HepG2 (cell line): Measurements from ENCODE around the gene MEMO1. TPM values are rescaled to one million over a fixed set of nuclear protein-coding genes. Genes with fewer than 3 reads are reported as not detected.
A peak's percentile ranks its signal among the peaks of the same experiment; 100 is the strongest.

Experiments used
- ATAC-seq: fragments of 200-7000 bp; cut with Tn5 transposase; 3 replicates; pipeline ENCODE4 v1.9.1; 2020; ENCODE audit warnings: mild to moderate bottlenecking, moderate library complexity
- BruUV-seq: library from RNA; stranded (reverse); fragments of 400-500 nt; replicated peaks from 2 replicates; lab custom pipeline; 2021; lab: Mats Ljungman, UMichigan
- CTCF ChIA-PET: fragments of 300-600 bp; formaldehyde crosslinking; extraction: SDS; loops from one replicate; lab custom pipeline; 2021; ENCODE audit warnings: low total read pairs, inconsistent platforms, low intra/inter-chr PET ratio; lab: Yijun Ruan, JAX
- POLR2A ChIA-PET: fragments of 350-600 bp; sonication (Branson Sonifier 250); formaldehyde crosslinking; loops from one replicate; lab custom pipeline; 2020; ENCODE audit warnings: antibody characterized with exemption, inconsistent platforms; lab: Yijun Ruan, JAX
- DNase-seq: peaks from one replicate; pipeline ENCODE4 v3.0.0-alpha.2; 2015; ENCODE audit warnings: low spot score
- FAIRE-seq: peaks from 3 replicates; lab custom pipeline; 2011; peaks lifted over from hg19 to GRCh38; lab: Jason Lieb, UNC
- H2AFZ ChIP-seq: one replicate; pipeline ENCODE4 v1.6.1; 2011; ENCODE audit warnings: low read length, inconsistent platforms
- H3K27ac ChIP-seq: fragments of 300-600 bp; 3 replicates; pipeline ENCODE4 v1.8.0; 2011; ENCODE audit warnings: mixed run types, mild to moderate bottlenecking, mixed read lengths, low read length, inconsistent platforms; ENCODE audit not compliant: insufficient read depth; ENCODE audit errors: extremely low read length
- H3K27me3 ChIP-seq, 2 experiments: fragments of 200-600 bp in 1 of 2; 2 replicates in 1 of 2; 3 replicates in 1 of 2; pipeline versions ENCODE4 v1.6.0 to v1.8.0; 2011; ENCODE audit warnings: low read length in 2 of 2, mild to moderate bottlenecking in 2 of 2, moderate library complexity in 2 of 2, inconsistent platforms in 1 of 2; ENCODE audit not compliant: insufficient read depth in 2 of 2, control insufficient read depth in 1 of 2
- H3K36me3 ChIP-seq, 2 experiments: fragments of 200-600 bp in 1 of 2; replicated peaks in 1 of 2; 2 replicates in 1 of 2; 3 replicates in 1 of 2; pipeline versions ENCODE4 v1.5.1 to v1.8.0; 2011; ENCODE audit warnings: low read length in 2 of 2, inconsistent platforms in 1 of 2; ENCODE audit not compliant: insufficient read depth in 2 of 2, control insufficient read depth in 1 of 2
- H3K4me1 ChIP-seq: 2 replicates; pipeline ENCODE4 v1.5.1; 2012; ENCODE audit warnings: low read length, inconsistent platforms; ENCODE audit not compliant: insufficient read depth
- H3K4me2 ChIP-seq: 2 replicates; pipeline ENCODE4 v1.6.0; 2011; ENCODE audit warnings: low read depth, low read length, inconsistent platforms
- H3K4me3 ChIP-seq, 3 experiments: fragments of 200-600 bp in 1 of 3; sonication (generic), shearing (Covaris generic) in 1 of 3; replicated peaks in 1 of 3; 2 replicates each; pipeline ENCODE4 v1.5.1; 2011 to 2016; ENCODE audit warnings: low read length in 3 of 3, inconsistent platforms in 2 of 3, low read depth in 2 of 3, mild to moderate bottlenecking in 2 of 3, control low read depth in 1 of 3, mixed read lengths in 1 of 3; ENCODE audit not compliant: insufficient read depth in 1 of 3
- H3K79me2 ChIP-seq: one replicate; pipeline ENCODE4 v1.6.1; 2011; ENCODE audit warnings: low read length, inconsistent platforms; ENCODE audit not compliant: insufficient read depth
- H3K9ac ChIP-seq: 2 replicates; pipeline ENCODE4 v1.6.0; 2011; ENCODE audit warnings: mild to moderate bottlenecking, low read depth, low read length, inconsistent platforms; ENCODE audit not compliant: insufficient read depth
- H3K9me3 ChIP-seq: 2 replicates; pipeline ENCODE4 v1.5.1; 2012; ENCODE audit warnings: mild to moderate bottlenecking, low read length
- H4K20me1 ChIP-seq: 2 replicates; pipeline ENCODE4 v1.6.0; 2011; ENCODE audit warnings: inconsistent platforms, mild to moderate bottlenecking, low read length, moderate library complexity; ENCODE audit not compliant: insufficient read depth
- ARID4A ChIP-seq: sonication (generic); formaldehyde crosslinking; IDR thresholded peaks from 2 replicates; pipeline ENCODE4 v1.5.0; 2020; ENCODE audit warnings: mild to moderate bottlenecking, missing genetic modification reagents, borderline replicate concordance
- CSRNP1 ChIP-seq: sonication (generic); formaldehyde crosslinking; IDR thresholded peaks from 2 replicates; pipeline ENCODE4 v1.8.1; 2023; ENCODE audit warnings: mild to moderate bottlenecking, missing genetic modification reagents
- REPIN1 ChIP-seq: sonication (generic); formaldehyde crosslinking; IDR thresholded peaks from 2 replicates; pipeline ENCODE4 v1.8.0; 2022; ENCODE audit warnings: missing genetic modification reagents, low read depth, mild to moderate bottlenecking, borderline replicate concordance
- SIN3A ChIP-seq: IDR thresholded peaks from 2 replicates; pipeline ENCODE4 v1.6.1; 2011; ENCODE audit warnings: low read depth, mild to moderate bottlenecking, control low read depth, low read length, borderline replicate concordance
- SNAPC2 ChIP-seq: sonication (generic); formaldehyde crosslinking; IDR thresholded peaks from 2 replicates; pipeline ENCODE4 v1.8.1; 2022; ENCODE audit warnings: mild to moderate bottlenecking, missing genetic modification reagents
- TARDBP ChIP-seq: sonication (generic); formaldehyde crosslinking; IDR thresholded peaks from 2 replicates; pipeline ENCODE4 v1.8.0; 2022; ENCODE audit warnings: mild to moderate bottlenecking, missing genetic modification reagents
- TEAD3 ChIP-seq: optimal IDR thresholded peaks from 2 replicates; pipeline ENCODE3; 2016; ENCODE audit warnings: borderline replicate concordance
- TGIF2 ChIP-seq: IDR thresholded peaks from 2 replicates; pipeline ENCODE4 v1.6.1; 2016; ENCODE audit warnings: control low read depth, missing compliant biosample characterization
- ZBTB7B ChIP-seq: sonication (generic); formaldehyde crosslinking; IDR thresholded peaks from 2 replicates; pipeline ENCODE4 v1.4.0; 2020; ENCODE audit warnings: missing genetic modification reagents
- ZNF281 ChIP-seq: sonication (generic); formaldehyde crosslinking; IDR thresholded peaks from 2 replicates; pipeline ENCODE4 v1.4.0; 2020; ENCODE audit warnings: missing genetic modification reagents, borderline replicate concordance
- ZNF75D ChIP-seq: sonication (generic); formaldehyde crosslinking; IDR thresholded peaks from 2 replicates; pipeline ENCODE4 v1.8.1; 2023; ENCODE audit warnings: missing genetic modification reagents, mild to moderate bottlenecking, borderline replicate concordance
- WGBS: methylation state at CpG from one replicate; pipeline ENCODE4 v1.1.6; 2017; ENCODE audit warnings: low lambda C conversion rate; 5-methylcytosine and 5-hydroxymethylcytosine counted together
- in situ Hi-C: cut with HindIII; loops from 2 replicates; pipeline ENCODE4 v1.10.0; 2017; ENCODE audit warnings: low pct_unique_long_range_greater_than_20kb; ENCODE audit not compliant: extremely low pct_ligation_motif_present
- intact Hi-C: fragments of 100-400 bp; cut with micrococcal nuclease; formaldehyde crosslinking; loops from one replicate; pipeline ENCODE4 v1.10.0; 2022; ENCODE audit not compliant: unreplicated experiment
- polyA plus RNA-seq, 8 experiments: library from polyadenylated mRNA; depleted of rRNA in 3 of 8; stranded (reverse) in 7 of 8; unstranded in 1 of 8; fragments of >200 nt; fragmentation: Illumina TruSeq in 4 of 8; extraction: Trizol in 4 of 8; gene quantifications; 2 replicates each; pipeline versions ENCODE4 v1.2.1 to v1.2.3, GENCODE V29; 2011 to 2016; ENCODE audit warnings: low read depth in 4 of 8, missing spikeins in 1 of 8, mixed read lengths in 1 of 8; ENCODE audit not compliant: insufficient read depth in 1 of 8
- total RNA-seq, 5 experiments: library from RNA; depleted of rRNA; stranded (reverse); fragments of >200 nt; fragmentation: Illumina TruSeq; extraction: Trizol; gene quantifications; 2 replicates each; pipeline ENCODE4 v1.2.3, GENCODE V29; 2016; ENCODE audit warnings: low read depth in 1 of 5
- TF ChIP-seq, protein P1 (sequence below): IDR thresholded peaks from 2 replicates; pipeline ENCODE4 v1.6.1; 2018; ENCODE audit warnings: missing genetic modification reagents, mild to moderate bottlenecking, missing compliant biosample characterization

Gene MEMO1
- total and polyA plus RNA-seq, 2 of the 13 experiments (the other 11 are each of a cell fraction or from before 2014, with no cell fraction given), result 69.8 to 81.6 TPM

DNA sequence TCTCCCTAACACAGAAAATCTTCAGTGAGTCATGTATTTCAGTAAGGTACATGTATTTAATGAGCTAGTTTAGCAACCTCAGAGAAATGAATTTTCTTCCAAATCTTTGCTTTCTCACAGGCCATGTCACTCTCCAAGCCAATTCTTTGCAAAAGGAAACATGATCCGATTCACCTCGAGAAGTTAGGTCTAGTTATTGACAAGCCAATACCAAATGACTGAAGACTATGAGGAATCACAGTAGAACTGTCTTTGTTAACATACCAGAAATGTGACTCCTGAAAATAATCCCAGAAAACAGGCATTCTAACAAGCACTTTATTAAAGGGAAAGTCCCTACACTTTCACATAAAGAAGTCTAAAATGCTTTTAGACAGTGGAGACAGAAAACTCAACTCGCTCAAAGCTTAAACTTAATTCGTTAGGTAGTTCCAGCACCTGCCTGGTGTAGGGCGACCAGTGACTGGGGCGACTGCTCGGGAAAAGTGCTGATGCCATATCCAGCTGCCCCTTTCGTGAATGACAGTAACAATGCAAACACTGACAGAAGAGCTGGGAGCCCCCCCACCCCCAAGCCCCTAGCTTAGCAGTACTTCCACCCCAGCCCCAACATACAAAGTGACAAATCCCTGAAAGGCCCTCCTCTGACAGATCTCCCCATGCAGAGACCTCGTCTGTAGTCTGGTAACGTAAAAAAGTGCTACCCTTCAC, 1.8 kb downstream of the MEMO1 start:
- in situ Hi-C loops (no loop called here), intact Hi-C loops (loop anchor here (5.0 kb wide), 2 partner anchors 37 to 82 kb away; no protein-coding TSS in a partner anchor)
- peaks cover 53% of the 10 kb centered on the region for H3K79me2 ChIP-seq
- peaks cover 41% of the 10 kb centered on the region for H4K20me1 ChIP-seq
- no peaks in the 10 kb centered on the region for H3K9me3 ChIP-seq
- DNase-seq (peak; percentile 32), FAIRE-seq (no peak), ATAC-seq (peak; percentile 6; the same call in 2 of the 3 replicates)
- H3K36me3 ChIP-seq, result no peaks in the 10 kb centered on the region
- H3K4me2 ChIP-seq, result peak overlapping the region; percentile 83
- ChIA-PET POLR2A (interaction anchor here (0.6 to 2.3 kb wide), 9 partner anchors 9 to 619 kb away, joined by 3 to 22 read pairs (median 5); partner anchors contain the start of genes DPY30, SLC30A6, SPAST and TTC27), CTCF (no interaction called here)
- no peak overlapping the region for H2AFZ ChIP-seq
- H3K27ac ChIP-seq, result peak overlapping the region; percentile 77
- H3K4me3 ChIP-seq, result peak overlapping the region; percentile 87 to 99 (median 95)
- peak overlapping the region; percentile 84 for H3K9ac ChIP-seq
- H3K4me1 ChIP-seq, result peaks cover 60% of the 10 kb centered on the region
- TSS peak; percentile 44 for BruUV-seq
- no peaks in the 10 kb centered on the region; a peak in 1 of 5 replicates for H3K27me3 ChIP-seq
- under 1% methylated on average over 10 of the region's 10 CpGs for whole genome bisulfite sequencing
- TF ChIP-seq ARID4A (CRISPR knock-in tag), result no peak; the same call in 1 of the 2 replicates
- 0 out of 2 replicates have a peak, but pooled peaks have one; percentile 23 for TF ChIP-seq REPIN1
- TF ChIP-seq ZBTB7B, result 0 out of 2 replicates have a peak, but pooled peaks have one; percentile 5
- TF ChIP-seq ZNF281 (CRISPR knock-in tag), result 0 out of 2 replicates have a peak, but pooled peaks have one; percentile 10
- TF ChIP-seq SIN3A, result peak; percentile 56; the same call in 1 of the 2 replicates
- 0 out of 2 replicates have a peak, but pooled peaks have one; percentile 46 for TF ChIP-seq SNAPC2 (CRISPR knock-in tag)
- 0 out of 2 replicates have a peak, but pooled peaks have one; percentile 30 for TF ChIP-seq TARDBP (CRISPR knock-in tag)
- TF ChIP-seq, protein P1, sequence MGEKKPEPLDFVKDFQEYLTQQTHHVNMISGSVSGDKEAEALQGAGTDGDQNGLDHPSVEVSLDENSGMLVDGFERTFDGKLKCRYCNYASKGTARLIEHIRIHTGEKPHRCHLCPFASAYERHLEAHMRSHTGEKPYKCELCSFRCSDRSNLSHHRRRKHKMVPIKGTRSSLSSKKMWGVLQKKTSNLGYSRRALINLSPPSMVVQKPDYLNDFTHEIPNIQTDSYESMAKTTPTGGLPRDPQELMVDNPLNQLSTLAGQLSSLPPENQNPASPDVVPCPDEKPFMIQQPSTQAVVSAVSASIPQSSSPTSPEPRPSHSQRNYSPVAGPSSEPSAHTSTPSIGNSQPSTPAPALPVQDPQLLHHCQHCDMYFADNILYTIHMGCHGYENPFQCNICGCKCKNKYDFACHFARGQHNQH (CRISPR knock-in tag), result 0 out of 2 replicates have a peak, but pooled peaks have one; percentile 14
- TF ChIP-seq TGIF2 (CRISPR knock-in tag), result peak; percentile 70; the same call in 1 of the 2 replicates
- no peak for TF ChIP-seq ZNF75D
- no peak; the same call in 1 of the 2 replicates for TF ChIP-seq CSRNP1 (CRISPR knock-in tag)
- TF ChIP-seq TEAD3 (CRISPR knock-in tag), result peak; percentile 25
